Fibroblast of lung (primary cell): Measurements from ENCODE around the gene PALM2AKAP2. TPM values are rescaled to one million over a fixed set of nuclear protein-coding genes. Genes with fewer than 3 reads are reported as not detected.
A peak's percentile ranks its signal among the peaks of the same experiment; 100 is the strongest.

Experiments used
- DNase-seq, 2 donors: peaks; one replicate each; pipeline versions ENCODE4 v3.0.0 to v3.0.0-alpha.2; 2010; ENCODE audit warnings: low read depth in 2 of 2
- H2AFZ ChIP-seq: 2 replicates; pipeline ENCODE4 v1.5.1; 2012; ENCODE audit warnings: low read length, control low read depth, inconsistent platforms
- H3K27ac ChIP-seq: 2 replicates; pipeline ENCODE4 v1.5.1; 2011; ENCODE audit warnings: low read length, control low read depth; ENCODE audit not compliant: insufficient read depth
- H3K27me3 ChIP-seq: 2 replicates; pipeline ENCODE4 v1.5.1; 2011; ENCODE audit warnings: mild to moderate bottlenecking, low read length; ENCODE audit not compliant: control insufficient read depth, insufficient read depth
- H3K36me3 ChIP-seq: 2 replicates; pipeline ENCODE4 v1.5.1; 2011; ENCODE audit warnings: low read length; ENCODE audit not compliant: control insufficient read depth, insufficient read depth
- H3K4me1 ChIP-seq: 2 replicates; pipeline ENCODE4 v1.5.1; 2011; ENCODE audit warnings: low read length; ENCODE audit not compliant: control insufficient read depth, insufficient read depth; ENCODE audit errors: extremely low read depth
- H3K4me2 ChIP-seq: 2 replicates; pipeline ENCODE4 v1.5.1; 2011; ENCODE audit warnings: low read length, control low read depth; ENCODE audit not compliant: insufficient read depth; ENCODE audit errors: extremely low read depth
- H3K4me3 ChIP-seq, 4 experiments: fragments of 200-600 bp in 1 of 4; sonication (generic) in 1 of 4; replicated peaks in 1 of 4; 2 replicates each; pipeline ENCODE4 v1.5.1; 2011 to 2016; ENCODE audit warnings: low read length in 4 of 4, low read depth in 3 of 4, mild to moderate bottlenecking in 3 of 4, control low read depth in 2 of 4, inconsistent platforms in 1 of 4, mixed read lengths in 1 of 4; ENCODE audit not compliant: insufficient read depth in 1 of 4; ENCODE audit errors: control extremely low read depth in 1 of 4
- H3K79me2 ChIP-seq: 2 replicates; pipeline ENCODE4 v1.5.1; 2012; ENCODE audit warnings: mild to moderate bottlenecking, low read length, inconsistent platforms; ENCODE audit not compliant: control insufficient read depth, insufficient read depth
- H3K9ac ChIP-seq: 2 replicates; pipeline ENCODE4 v1.5.1; 2011; ENCODE audit warnings: mild to moderate bottlenecking, low read length, control low read depth; ENCODE audit not compliant: insufficient read depth
- H3K9me3 ChIP-seq: 2 replicates; pipeline ENCODE4 v1.5.1; 2012; ENCODE audit warnings: low read depth, low read length; ENCODE audit not compliant: control insufficient read depth, insufficient read depth
- H4K20me1 ChIP-seq: 2 replicates; pipeline ENCODE4 v1.5.1; 2011; ENCODE audit warnings: low read length; ENCODE audit not compliant: control insufficient read depth, insufficient read depth; ENCODE audit errors: extremely low read depth
- CTCF ChIP-seq, 2 donors: IDR thresholded peaks in 1 of 2; conservative IDR thresholded peaks in 1 of 2; 1 replicate in 1 of 2; 2 replicates in 1 of 2; pipeline ENCODE4 v1.5.1; 2011 to 2012; ENCODE audit warnings: low read length in 2 of 2, control low read depth in 1 of 2, inconsistent platforms in 1 of 2, low read depth in 1 of 2, mild to moderate bottlenecking in 1 of 2
- EZH2 ChIP-seq: IDR thresholded peaks from 2 replicates; pipeline ENCODE4 v1.5.1; 2012; ENCODE audit warnings: low read length, control low read depth, mild to moderate bottlenecking; ENCODE audit errors: missing control alignments
- polyA plus RNA-seq, 2 donors: library from polyadenylated mRNA; depleted of rRNA in 1 of 2; stranded (reverse) in 1 of 2; unstranded in 1 of 2; fragments of >200 nt; gene quantifications; 2 replicates each; pipeline ENCODE4 v1.2.1, GENCODE V29; 2011 to 2012; ENCODE audit warnings: missing spikeins in 1 of 2
- total RNA-seq: library from RNA; depleted of rRNA; stranded (reverse); fragments of >200 nt; gene quantifications from 2 replicates; pipeline ENCODE4 v1.2.1, GENCODE V29; 2014

Gene PALM2AKAP2
- total and polyA plus RNA-seq, 2 donors (not counting 1 experiment from before 2014, with no cell fraction given) = 7.7 to 9.9 TPM

- DNase-seq = no peak
- Histone ChIP-seq H2AFZ (no peak overlapping the region), H3K36me3 (no peaks in the 10 kb centered on the region), H3K4me1 (peaks cover 24% of the 10 kb centered on the region), H3K27me3 (no peaks in the 10 kb centered on the region), H3K9me3 (no peaks in the 10 kb centered on the region), H4K20me1 (no peaks in the 10 kb centered on the region), H3K4me3 (no peak overlapping the region), H3K27ac (no peak overlapping the region), H3K79me2 (peaks cover 9% of the 10 kb centered on the region), H3K4me2 (no peak overlapping the region), H3K9ac (no peak overlapping the region)
- TF ChIP-seq CTCF (conservative IDR thresholded peaks at IDR 0.05 in 1 of 2, IDR thresholded peaks at IDR 0.05 in 1 of 2; ENCODE audit: low read depth in 1 of 2, low read length in 2 of 2) (no peak), EZH2 (no peak)
These were observed 17.5 kb downstream of the PALM2AKAP2 start for GRCh38 chr9:109797509-109797908.

DNA sequence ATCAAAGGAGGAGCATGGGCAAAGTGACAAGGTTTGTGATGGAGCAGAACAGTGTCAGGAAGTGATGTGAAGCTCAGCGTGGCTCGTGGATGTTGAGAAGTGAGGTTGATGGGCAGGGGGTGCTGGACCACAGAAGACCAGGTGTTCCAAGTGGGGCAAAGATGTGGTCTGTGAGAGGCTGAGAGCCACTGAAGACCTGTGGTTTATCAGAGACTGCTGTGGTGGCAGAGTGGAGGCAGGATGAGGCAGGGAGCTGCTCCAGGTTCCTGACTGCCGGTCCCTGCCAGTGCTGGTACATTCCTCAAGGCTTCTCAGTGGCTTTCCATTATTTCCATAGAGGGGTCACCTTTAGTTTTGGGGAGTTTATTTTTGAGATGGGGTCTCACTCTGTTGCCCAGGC, 19.1 kb downstream of the PALM2AKAP2 start:
- H3K4me3 ChIP-seq = no peak overlapping the region
- H4K20me1 ChIP-seq = no peaks in the 10 kb centered on the region
- TF ChIP-seq EZH2 (no peak), CTCF (conservative IDR thresholded peaks at IDR 0.05 in 1 of 2, IDR thresholded peaks at IDR 0.05 in 1 of 2; ENCODE audit: low read depth in 1 of 2, low read length in 2 of 2) (no peak)
- H3K79me2 ChIP-seq = peaks cover 9% of the 10 kb centered on the region
- no peaks in the 10 kb centered on the region for H3K36me3 ChIP-seq
- no peak overlapping the region for H3K9ac ChIP-seq
- no peak overlapping the region for H3K4me2 ChIP-seq
- H2AFZ ChIP-seq = no peak overlapping the region
- peaks cover 11% of the 10 kb centered on the region for H3K4me1 ChIP-seq
- peak overlapping the region; percentile 30 for H3K27ac ChIP-seq
- H3K9me3 ChIP-seq = no peaks in the 10 kb centered on the region
- H3K27me3 ChIP-seq = no peaks in the 10 kb centered on the region
- no peak for DNase-seq

DNA sequence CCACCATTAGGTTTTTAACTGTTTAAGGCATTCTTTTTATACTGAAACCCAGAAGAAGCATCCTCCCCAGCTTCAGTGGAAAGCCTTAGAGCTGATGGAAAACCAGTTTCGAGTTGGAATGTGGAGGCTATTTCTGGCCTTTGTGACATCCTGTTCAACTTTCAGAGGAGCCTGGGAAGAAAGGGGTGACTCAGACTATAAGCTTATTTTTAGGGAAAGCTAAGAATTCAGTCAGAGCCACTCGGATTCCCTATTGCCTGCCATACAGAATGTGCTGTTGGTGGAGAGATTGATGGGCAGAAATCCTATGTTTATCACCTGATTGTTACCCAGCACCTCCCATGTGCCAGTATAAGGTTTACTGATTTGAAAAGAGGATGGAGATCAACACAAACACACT, 19.8 kb downstream of the PALM2AKAP2 start:
- Histone ChIP-seq H3K9ac (no peak overlapping the region), H3K9me3 (no peaks in the 10 kb centered on the region), H3K27ac (peak overlapping the region; percentile 30), H3K27me3 (no peaks in the 10 kb centered on the region), H3K4me2 (peak overlapping the region; percentile 38), H3K4me3 (no peak overlapping the region), H3K4me1 (peaks cover 8% of the 10 kb centered on the region), H2AFZ (no peak overlapping the region), H3K79me2 (peaks cover 9% of the 10 kb centered on the region), H3K36me3 (no peaks in the 10 kb centered on the region), H4K20me1 (no peaks in the 10 kb centered on the region)
- peak; percentile 72 to 88 for DNase-seq
- no peak for TF ChIP-seq EZH2
- no peak for TF ChIP-seq CTCF (conservative IDR thresholded peaks at IDR 0.05 in 1 of 2, IDR thresholded peaks at IDR 0.05 in 1 of 2; ENCODE audit: low read depth in 1 of 2, low read length in 2 of 2)
